ENCODE measurements around the gene KRT78. TPM values are rescaled to one million over a fixed set of nuclear protein-coding genes. Genes with fewer than 3 reads are reported as not detected.

The KRT78 gene
- total RNA-seq, 1 experiment from 2014 or later = not detected

- DNase-seq = no peak
- Histone ChIP-seq H3K36me3 (no peaks in the 10 kb centered on the region), H3K27me3 (no peaks in the 10 kb centered on the region), H3K4me3 (no peak within 1 kb of the TSS), H3K9me3 (no peaks in the 10 kb centered on the region)
Measured at GRCh38 chr12:52833922-52834726, 14.7 kb downstream of the KRT78 start, which contains the start of gene KRT79. Gene KRT79, minus strand, starts transcription at chr12:52834311. Its CDS starts 51 bp downstream, at chr12:52834260.

GRCh38 chr12:52832985-52833905 lies 15.5 kb downstream of the KRT78 start:
- Histone ChIP-seq H3K27me3 (no peaks in the 10 kb centered on the region), H3K9me3 (no peaks in the 10 kb centered on the region)
- DNase-seq = no peak

GRCh38 chr12:52832451-52832850 lies 16.3 kb downstream of the KRT78 start:
- Histone ChIP-seq H3K9me3 (no peaks in the 10 kb centered on the region), H3K36me3 (no peaks in the 10 kb centered on the region), H3K4me3 (no peak overlapping the region), H3K27me3 (no peaks in the 10 kb centered on the region)
- DNase-seq = no peak

More at GRCh38 chr12:52832985-52833905, 15.5 kb downstream of the KRT78 start:
- Histone ChIP-seq H3K36me3 (no peaks in the 10 kb centered on the region), H3K4me3 (no peak overlapping the region)

- Histone ChIP-seq H3K27me3 (no peaks in the 10 kb centered on the region), H3K4me3 (no peak overlapping the region), H3K9me3 (no peaks in the 10 kb centered on the region), H3K36me3 (no peaks in the 10 kb centered on the region)
- DNase-seq = no peak
Measured at GRCh38 chr12:52831251-52831650, 17.5 kb downstream of the KRT78 start.

- no peak for DNase-seq
- Histone ChIP-seq H3K9me3 (no peaks in the 10 kb centered on the region), H3K4me3 (no peak overlapping the region), H3K36me3 (no peaks in the 10 kb centered on the region), H3K27me3 (no peaks in the 10 kb centered on the region)
Measured at GRCh38 chr12:52829986-52830770, 18.6 kb downstream of the KRT78 start.

- Histone ChIP-seq H3K9me3 (no peaks in the 10 kb centered on the region), H3K4me3 (no peak overlapping the region), H3K27me3 (no peaks in the 10 kb centered on the region), H3K36me3 (no peaks in the 10 kb centered on the region)
- no peak for DNase-seq
Measured at GRCh38 chr12:52828591-52829021, 20.2 kb downstream of the KRT78 start.

- no peaks in the 10 kb centered on the region for H3K9me3 ChIP-seq
- H3K36me3 ChIP-seq = no peaks in the 10 kb centered on the region
- H3K27me3 ChIP-seq = no peaks in the 10 kb centered on the region
- no peak for DNase-seq
- no peak overlapping the region for H3K4me3 ChIP-seq
Measured at GRCh38 chr12:52828156-52828555, 20.6 kb downstream of the KRT78 start.

- H3K36me3 ChIP-seq = no peaks in the 10 kb centered on the region
- H3K27me3 ChIP-seq = no peaks in the 10 kb centered on the region
- H3K9me3 ChIP-seq = no peaks in the 10 kb centered on the region
- no peak overlapping the region for H3K4me3 ChIP-seq
- DNase-seq = no peak
Measured at GRCh38 chr12:52827499-52828090, 21.2 kb downstream of the KRT78 start.

- no peak overlapping the region for H3K4me3 ChIP-seq
- no peaks in the 10 kb centered on the region for H3K36me3 ChIP-seq
- no peak for DNase-seq
- no peaks in the 10 kb centered on the region for H3K9me3 ChIP-seq
- no peaks in the 10 kb centered on the region for H3K27me3 ChIP-seq
Measured at GRCh38 chr12:52826611-52827498, 21.9 kb downstream of the KRT78 start.

- Histone ChIP-seq H3K9me3 (no peaks in the 10 kb centered on the region), H3K36me3 (no peaks in the 10 kb centered on the region), H3K4me3 (no peak overlapping the region), H3K27me3 (no peaks in the 10 kb centered on the region)
- DNase-seq = no peak
Measured at GRCh38 chr12:52825961-52826360, 22.8 kb downstream of the KRT78 start.

- Histone ChIP-seq H3K36me3 (no peaks in the 10 kb centered on the region), H3K27me3 (no peaks in the 10 kb centered on the region), H3K9me3 (no peaks in the 10 kb centered on the region), H3K4me3 (no peak overlapping the region)
- no peak for DNase-seq
Measured at GRCh38 chr12:52824741-52825410, 23.9 kb downstream of the KRT78 start.

- Histone ChIP-seq H3K4me3 (no peak overlapping the region), H3K9me3 (no peaks in the 10 kb centered on the region), H3K36me3 (no peaks in the 10 kb centered on the region), H3K27me3 (no peaks in the 10 kb centered on the region)
- DNase-seq = no peak
Measured at GRCh38 chr12:52823761-52824450, 24.9 kb downstream of the KRT78 start.

- Histone ChIP-seq H3K27me3 (no peaks in the 10 kb centered on the region), H3K4me3 (no peak overlapping the region), H3K36me3 (no peaks in the 10 kb centered on the region), H3K9me3 (no peaks in the 10 kb centered on the region)
- no peak for DNase-seq
Measured at GRCh38 chr12:52822771-52823510, 25.9 kb downstream of the KRT78 start.
